Mucosa of descending colon (tissue), 3 donors: ENCODE data around the gene PARP2. TPM values are rescaled to one million over a fixed set of nuclear protein-coding genes. Genes with fewer than 3 reads are reported as not detected.

ENCODE experiments used
- ATAC-seq: fragments of 200-7000 bp; cut with Tn5 transposase; one replicate; pipeline ENCODE4 v1.9.1; 2020; ENCODE audit warnings: mild to moderate bottlenecking, moderate library complexity
- DNase-seq, 3 donors: peaks; one replicate each; pipeline ENCODE4 v3.0.0-alpha.2; 2020
- H3K36me3 ChIP-seq: fragments of 200-600 bp; one replicate; pipeline ENCODE4 v1.8.0; 2021; ENCODE audit warnings: low read depth, mild to moderate bottlenecking
- H3K4me1 ChIP-seq: fragments of 200-600 bp; one replicate; pipeline ENCODE4 v1.8.0; 2021; ENCODE audit warnings: low read depth, mild to moderate bottlenecking
- H3K4me3 ChIP-seq: fragments of 200-600 bp; one replicate; pipeline ENCODE4 v1.8.0; 2021; ENCODE audit warnings: mild to moderate bottlenecking
- H3K9me3 ChIP-seq: fragments of 200-600 bp; one replicate; pipeline ENCODE4 v1.8.0; 2021; ENCODE audit warnings: mild to moderate bottlenecking
- CTCF ChIP-seq: fragments of 200-600 bp; IDR thresholded peaks from one replicate; pipeline ENCODE4 v1.8.0; 2022; ENCODE audit warnings: antibody characterized with exemption, mild to moderate bottlenecking
- intact Hi-C, 2 donors: fragments of 100-400 bp; cut with DNase I in 1 of 2; cut with micrococcal nuclease in 1 of 2; formaldehyde crosslinking; loops; one replicate each; pipeline versions ENCODE4 v1.11.0 to v1.11.1; 2022; cut with DNase I, micrococcal nuclease
- total RNA-seq, 3 donors: library from RNA; stranded (reverse); fragmentation: NEBNext Ultra II Directional in 2 of 3; extraction: Animal tissue kit (Norgen Biotek cat#: 25700) in 2 of 3; gene quantifications; one replicate each; pipeline versions ENCODE4 v1.2.1 to v1.2.4, GENCODE V29; 2021 to 2023
- donor health status: DM: no; HTN: no; CAD: no; lungs with moderate emphysema.
- donor health status: DM: no; HTN: no; CAD: no.
- donor health status: DM: no; HTN: yes; CAD: no.

PARP2 gene
- total RNA-seq, 3 donors from 2014 or later = 9.3 to 20.1 (median 14.8) TPM

GRCh38 chr14:20400589-20400964 lies 57.1 kb downstream of the PARP2 start:
- H3K36me3 ChIP-seq = peaks cover 29% of the 10 kb centered on the region
- ATAC-seq = peak; percentile 56
- H3K4me1 ChIP-seq = no peaks in the 10 kb centered on the region
- H3K4me3 ChIP-seq = no peak overlapping the region
- intact Hi-C loops = loop anchor here in 1 of 2 donors (10.0 kb wide), 1 partner anchor 46 kb away; no protein-coding TSS in a partner anchor
- no peak for TF ChIP-seq CTCF
- no peak for DNase-seq
- no peaks in the 10 kb centered on the region for H3K9me3 ChIP-seq

GRCh38 chr14:20400965-20401593 lies 57.6 kb downstream of the PARP2 start:
- no peak for TF ChIP-seq CTCF
- Histone ChIP-seq H3K9me3 (no peaks in the 10 kb centered on the region), H3K4me1 (no peaks in the 10 kb centered on the region), H3K36me3 (peaks cover 25% of the 10 kb centered on the region), H3K4me3 (no peak overlapping the region)
- intact Hi-C loops = loop anchor here in 1 of 2 donors (10.0 kb wide), 1 partner anchor 46 kb away; no protein-coding TSS in a partner anchor
- DNase-seq (no peak), ATAC-seq (peak; percentile 87)

GRCh38 chr14:20403521-20403920 lies 60.1 kb downstream of the PARP2 start:
- no peak overlapping the region for H3K4me3 ChIP-seq
- H3K36me3 ChIP-seq = peaks cover 23% of the 10 kb centered on the region
- H3K9me3 ChIP-seq = no peaks in the 10 kb centered on the region
- DNase-seq = no peak
- no peak for TF ChIP-seq CTCF
- intact Hi-C loops = loop anchor here in 1 of 2 donors (10.0 kb wide), 1 partner anchor 49 kb away; no protein-coding TSS in a partner anchor
- ATAC-seq = no peak
- H3K4me1 ChIP-seq = peaks cover 3% of the 10 kb centered on the region

Other genes with a start within 250 kb of the PARP2 start
- gene OR4K17, start 232.9 kb upstream of the PARP2 start, total RNA-seq = not detected
- not detected for gene OR4N5, start 204.8 kb upstream of the PARP2 start, total RNA-seq
- gene OR11G2, start 152.7 kb upstream of the PARP2 start, total RNA-seq = not detected
- gene OR11H6, start 119.9 kb upstream of the PARP2 start, total RNA-seq = not detected
- not detected for gene OR11H7, start 114.7 kb upstream of the PARP2 start, total RNA-seq
- not detected for gene OR11H4, start 104.3 kb upstream of the PARP2 start, total RNA-seq
- gene TTC5, start 37.7 kb upstream of the PARP2 start, total RNA-seq = 10 to 100 TPM; 11.8 to 17.0 (median 13.2) TPM
- gene CCNB1IP1, start 10.4 kb upstream of the PARP2 start, total RNA-seq = 10 to 100 TPM; 27.6 to 36.0 (median 28.0) TPM
- gene TEP1, start 69.9 kb downstream of the PARP2 start, total RNA-seq = 100 to 1,000 TPM in 1 of 3 donors, 10 to 100 TPM in 2; 68.7 to 121 (median 85.8) TPM
- gene KLHL33, start 92.5 kb downstream of the PARP2 start, total RNA-seq = under 1 TPM; 0.12 to 0.85 (median 0.27) TPM
- 10 to 100 TPM; 32.7 to 52.0 (median 35.9) TPM for gene OSGEP, start 111.2 kb downstream of the PARP2 start, total RNA-seq
- 100 to 1,000 TPM in 1 of 3 donors, 10 to 100 TPM in 2; 83.9 to 115 (median 93.8) TPM for gene APEX1, start 111.6 kb downstream of the PARP2 start, total RNA-seq
- 10 to 100 TPM; 40.6 to 48.4 (median 45.5) TPM for gene PIP4P1, start 117.8 kb downstream of the PARP2 start, total RNA-seq
- gene PNP, start 125.8 kb downstream of the PARP2 start, total RNA-seq = 10 to 100 TPM; 38.8 to 74.8 (median 72.8) TPM
- gene RNASE10, start 161.9 kb downstream of the PARP2 start, total RNA-seq = 1 to 10 TPM in 1 of 3 donors, under 1 TPM in 2; 0.60 to 1.0 (median 0.93) TPM
- gene RNASE9, start 217.4 kb downstream of the PARP2 start, total RNA-seq = not detected
- gene RNASE11, start 244.4 kb downstream of the PARP2 start, total RNA-seq = not detected
- gene RNASE12, start 247.7 kb downstream of the PARP2 start, total RNA-seq = not detected